Panc1 (cell line): Measurements from ENCODE around the gene ZNF521.

Source experiments
- POLR2AphosphoS5 ChIP-seq: IDR thresholded peaks from 2 replicates; pipeline ENCODE4 v1.6.1; 2012; ENCODE audit warnings: mild to moderate bottlenecking, low read depth, low read length, moderate library complexity
- SIN3A ChIP-seq: IDR thresholded peaks from 2 replicates; pipeline ENCODE4 v1.6.1; 2012; ENCODE audit warnings: low read depth, mild to moderate bottlenecking, low read length, moderate library complexity, borderline replicate concordance; ENCODE audit not compliant: insufficient read depth
- TCF7L2 ChIP-seq: IDR thresholded peaks from 2 replicates; pipeline ENCODE4 v1.6.1; 2011; ENCODE audit warnings: mild to moderate bottlenecking, low read depth, low read length, inconsistent platforms
- TF ChIP-seq, protein P1 (sequence below): fragments of 450-650 bp; IDR thresholded peaks from 2 replicates; pipeline ENCODE4 v1.5.1; 2017; ENCODE audit warnings: mild to moderate bottlenecking
- TF ChIP-seq, protein P2 (sequence below), 2 experiments: IDR thresholded peaks; 2 replicates each; pipeline ENCODE4 v1.6.1; 2011 to 2012; ENCODE audit warnings: low read depth in 2 of 2, control low read depth in 1 of 2, low read length in 1 of 2, mild to moderate bottlenecking in 1 of 2, moderate library complexity in 1 of 2; ENCODE audit not compliant: insufficient read depth in 1 of 2

DNA sequence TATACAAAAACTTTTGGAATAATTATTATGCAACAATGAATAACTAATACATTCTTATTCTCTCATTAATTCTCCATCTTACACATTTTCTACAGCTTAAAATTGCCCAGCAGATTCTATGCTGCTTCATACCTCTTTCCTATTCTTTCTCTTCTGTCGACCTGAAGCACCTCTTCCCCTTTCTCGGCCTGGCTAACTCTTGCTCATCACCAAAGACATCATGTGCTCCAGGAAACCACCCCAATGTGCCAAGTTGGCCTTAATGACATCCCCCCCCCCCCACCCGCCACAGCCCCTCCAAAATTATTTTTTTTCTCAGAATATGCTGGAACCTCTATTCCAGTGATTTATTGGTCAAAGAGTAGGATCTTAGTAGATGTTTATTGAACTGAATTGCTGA, 43.6 kb downstream of the ZNF521 start:
- TF ChIP-seq, protein P1, sequence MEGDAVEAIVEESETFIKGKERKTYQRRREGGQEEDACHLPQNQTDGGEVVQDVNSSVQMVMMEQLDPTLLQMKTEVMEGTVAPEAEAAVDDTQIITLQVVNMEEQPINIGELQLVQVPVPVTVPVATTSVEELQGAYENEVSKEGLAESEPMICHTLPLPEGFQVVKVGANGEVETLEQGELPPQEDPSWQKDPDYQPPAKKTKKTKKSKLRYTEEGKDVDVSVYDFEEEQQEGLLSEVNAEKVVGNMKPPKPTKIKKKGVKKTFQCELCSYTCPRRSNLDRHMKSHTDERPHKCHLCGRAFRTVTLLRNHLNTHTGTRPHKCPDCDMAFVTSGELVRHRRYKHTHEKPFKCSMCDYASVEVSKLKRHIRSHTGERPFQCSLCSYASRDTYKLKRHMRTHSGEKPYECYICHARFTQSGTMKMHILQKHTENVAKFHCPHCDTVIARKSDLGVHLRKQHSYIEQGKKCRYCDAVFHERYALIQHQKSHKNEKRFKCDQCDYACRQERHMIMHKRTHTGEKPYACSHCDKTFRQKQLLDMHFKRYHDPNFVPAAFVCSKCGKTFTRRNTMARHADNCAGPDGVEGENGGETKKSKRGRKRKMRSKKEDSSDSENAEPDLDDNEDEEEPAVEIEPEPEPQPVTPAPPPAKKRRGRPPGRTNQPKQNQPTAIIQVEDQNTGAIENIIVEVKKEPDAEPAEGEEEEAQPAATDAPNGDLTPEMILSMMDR, result no peak
- TF ChIP-seq SIN3A (no peak), TCF7L2 (no peak), POLR2AphosphoS5 (no peak)
- TF ChIP-seq, protein P2, sequence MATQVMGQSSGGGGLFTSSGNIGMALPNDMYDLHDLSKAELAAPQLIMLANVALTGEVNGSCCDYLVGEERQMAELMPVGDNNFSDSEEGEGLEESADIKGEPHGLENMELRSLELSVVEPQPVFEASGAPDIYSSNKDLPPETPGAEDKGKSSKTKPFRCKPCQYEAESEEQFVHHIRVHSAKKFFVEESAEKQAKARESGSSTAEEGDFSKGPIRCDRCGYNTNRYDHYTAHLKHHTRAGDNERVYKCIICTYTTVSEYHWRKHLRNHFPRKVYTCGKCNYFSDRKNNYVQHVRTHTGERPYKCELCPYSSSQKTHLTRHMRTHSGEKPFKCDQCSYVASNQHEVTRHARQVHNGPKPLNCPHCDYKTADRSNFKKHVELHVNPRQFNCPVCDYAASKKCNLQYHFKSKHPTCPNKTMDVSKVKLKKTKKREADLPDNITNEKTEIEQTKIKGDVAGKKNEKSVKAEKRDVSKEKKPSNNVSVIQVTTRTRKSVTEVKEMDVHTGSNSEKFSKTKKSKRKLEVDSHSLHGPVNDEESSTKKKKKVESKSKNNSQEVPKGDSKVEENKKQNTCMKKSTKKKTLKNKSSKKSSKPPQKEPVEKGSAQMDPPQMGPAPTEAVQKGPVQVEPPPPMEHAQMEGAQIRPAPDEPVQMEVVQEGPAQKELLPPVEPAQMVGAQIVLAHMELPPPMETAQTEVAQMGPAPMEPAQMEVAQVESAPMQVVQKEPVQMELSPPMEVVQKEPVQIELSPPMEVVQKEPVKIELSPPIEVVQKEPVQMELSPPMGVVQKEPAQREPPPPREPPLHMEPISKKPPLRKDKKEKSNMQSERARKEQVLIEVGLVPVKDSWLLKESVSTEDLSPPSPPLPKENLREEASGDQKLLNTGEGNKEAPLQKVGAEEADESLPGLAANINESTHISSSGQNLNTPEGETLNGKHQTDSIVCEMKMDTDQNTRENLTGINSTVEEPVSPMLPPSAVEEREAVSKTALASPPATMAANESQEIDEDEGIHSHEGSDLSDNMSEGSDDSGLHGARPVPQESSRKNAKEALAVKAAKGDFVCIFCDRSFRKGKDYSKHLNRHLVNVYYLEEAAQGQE (IDR thresholded peaks at IDR 0.05; ENCODE audit: insufficient read depth in 1 of 2, low read depth in 2 of 2, low read length in 1 of 2), result no peak
